C4-2B (cell line): Measurements from ENCODE around the gene TRIM21.

ENCODE experiments used
- ZFX ChIP-seq: fragments of 450-650 bp; IDR thresholded peaks from 2 replicates; pipeline ENCODE4 v1.6.1; 2017
- TF ChIP-seq, protein P1 (sequence below): fragments of 450-650 bp; conservative IDR thresholded peaks from 2 replicates; pipeline ENCODE4 v1.5.1; 2017; ENCODE audit warnings: mild to moderate bottlenecking

GRCh38 chr11:4385978-4386740 is 7.3 kb downstream of the TRIM21 start:
- TF ChIP-seq, protein P1, sequence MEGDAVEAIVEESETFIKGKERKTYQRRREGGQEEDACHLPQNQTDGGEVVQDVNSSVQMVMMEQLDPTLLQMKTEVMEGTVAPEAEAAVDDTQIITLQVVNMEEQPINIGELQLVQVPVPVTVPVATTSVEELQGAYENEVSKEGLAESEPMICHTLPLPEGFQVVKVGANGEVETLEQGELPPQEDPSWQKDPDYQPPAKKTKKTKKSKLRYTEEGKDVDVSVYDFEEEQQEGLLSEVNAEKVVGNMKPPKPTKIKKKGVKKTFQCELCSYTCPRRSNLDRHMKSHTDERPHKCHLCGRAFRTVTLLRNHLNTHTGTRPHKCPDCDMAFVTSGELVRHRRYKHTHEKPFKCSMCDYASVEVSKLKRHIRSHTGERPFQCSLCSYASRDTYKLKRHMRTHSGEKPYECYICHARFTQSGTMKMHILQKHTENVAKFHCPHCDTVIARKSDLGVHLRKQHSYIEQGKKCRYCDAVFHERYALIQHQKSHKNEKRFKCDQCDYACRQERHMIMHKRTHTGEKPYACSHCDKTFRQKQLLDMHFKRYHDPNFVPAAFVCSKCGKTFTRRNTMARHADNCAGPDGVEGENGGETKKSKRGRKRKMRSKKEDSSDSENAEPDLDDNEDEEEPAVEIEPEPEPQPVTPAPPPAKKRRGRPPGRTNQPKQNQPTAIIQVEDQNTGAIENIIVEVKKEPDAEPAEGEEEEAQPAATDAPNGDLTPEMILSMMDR, result no peak
- no peak for TF ChIP-seq ZFX
